Hepatocyte (in vitro differentiated cells): ENCODE results near the gene KLKB1. TPM values are rescaled to one million over a fixed set of nuclear protein-coding genes. Genes with fewer than 3 reads are reported as not detected.

Experiments used
- DNase-seq: peaks from one replicate; pipeline ENCODE4 v3.0.0-alpha.2; 2016; ENCODE audit warnings: low spot score
- H2AFZ ChIP-seq: fragments of 200-600 bp; sonication (generic); 2 replicates; pipeline ENCODE4 v1.6.0; 2016; ENCODE audit warnings: antibody characterized with exemption, mild to moderate bottlenecking
- H3K27ac ChIP-seq: fragments of 200-600 bp; sonication (generic); 2 replicates; pipeline ENCODE4 v1.5.1; 2016; ENCODE audit warnings: mild to moderate bottlenecking
- H3K27me3 ChIP-seq: fragments of 200-600 bp; sonication (generic); 2 replicates; pipeline ENCODE4 v1.6.1; 2016
- H3K36me3 ChIP-seq: fragments of 200-600 bp; sonication (generic); replicated peaks from 2 replicates; pipeline ENCODE4 v1.5.1; 2016; ENCODE audit warnings: low read depth; ENCODE audit not compliant: insufficient read depth
- H3K4me1 ChIP-seq: fragments of 200-600 bp; sonication (generic); 2 replicates; pipeline ENCODE4 v1.5.1; 2016; ENCODE audit warnings: mild to moderate bottlenecking, moderate library complexity; ENCODE audit not compliant: insufficient read depth
- H3K4me2 ChIP-seq: fragments of 200-600 bp; sonication (generic); 2 replicates; pipeline ENCODE4 v1.6.0; 2016
- H3K4me3 ChIP-seq: fragments of 200-600 bp; sonication (generic); 2 replicates; pipeline ENCODE4 v1.5.1; 2016; ENCODE audit warnings: mild to moderate bottlenecking
- H3K79me2 ChIP-seq: fragments of 200-600 bp; sonication (generic); 2 replicates; pipeline ENCODE4 v1.6.0; 2017; ENCODE audit warnings: mild to moderate bottlenecking
- H3K9me2 ChIP-seq: fragments of 200-600 bp; sonication (generic); replicated peaks from 2 replicates; pipeline ENCODE4 v1.6.0; 2017; ENCODE audit warnings: mild to moderate bottlenecking; ENCODE audit not compliant: insufficient read depth
- H3K9me3 ChIP-seq: fragments of 200-600 bp; sonication (generic); 2 replicates; pipeline ENCODE4 v1.5.1; 2016; ENCODE audit warnings: low read depth, mild to moderate bottlenecking
- H4K20me1 ChIP-seq: fragments of 200-600 bp; sonication (generic); 2 replicates; pipeline ENCODE4 v1.6.0; 2016; ENCODE audit warnings: mild to moderate bottlenecking; ENCODE audit not compliant: insufficient read depth, poor library complexity, severe bottlenecking
- CTCF ChIP-seq: fragments of 200-600 bp; sonication (generic); IDR thresholded peaks from 2 replicates; pipeline ENCODE4 v1.5.1; 2016; ENCODE audit warnings: antibody characterized with exemption, mild to moderate bottlenecking; ENCODE audit not compliant: poor library complexity
- EZH2 ChIP-seq: fragments of 200-600 bp; sonication (generic); IDR thresholded peaks from 2 replicates; pipeline ENCODE4 v1.6.1; 2016; ENCODE audit warnings: antibody characterized with exemption, mild to moderate bottlenecking, borderline replicate concordance
- EZH2phosphoT487 ChIP-seq: fragments of 200-600 bp; sonication (generic); IDR thresholded peaks from one replicate; pipeline ENCODE4 v1.6.1; 2018; ENCODE audit warnings: antibody characterized with exemption, mild to moderate bottlenecking, low read depth, moderate library complexity; ENCODE audit not compliant: unreplicated experiment, severe bottlenecking
- WGBS: methylation state at CpG from one replicate; pipeline ENCODE4 v1.1.6; 2016; ENCODE audit warnings: low lambda C conversion rate; ENCODE audit errors: missing lambda C conversion rate; 5-methylcytosine and 5-hydroxymethylcytosine counted together
- polyA plus RNA-seq: library from polyadenylated mRNA; unstranded; fragments of >200 nt; fragmentation: Nextera tagmentation; extraction: Ambion mirVana; gene quantifications from 2 replicates; pipeline ENCODE4 v1.2.1, GENCODE V29; 2016
- total RNA-seq: library from RNA; depleted of rRNA; stranded (reverse); fragments of >200 nt; gene quantifications from 2 replicates; pipeline ENCODE4 v1.2.3, GENCODE V29; 2014

KLKB1 gene
- total and polyA plus RNA-seq, 2 experiments from 2014 or later: 8.8 to 20.3 TPM

GRCh38 chr4:186226521-186227189 lies 652 bp upstream of the KLKB1 start:
- Histone ChIP-seq H3K27me3 (no peaks in the 10 kb centered on the region), H3K4me1 (no peaks in the 10 kb centered on the region), H3K9me2 (no peaks in the 10 kb centered on the region), H4K20me1 (no peaks in the 10 kb centered on the region), H3K27ac (no peak overlapping the region), H3K4me3 (no peak overlapping the region), H3K4me2 (no peak overlapping the region), H3K79me2 (no peaks in the 10 kb centered on the region), H3K9me3 (no peaks in the 10 kb centered on the region), H3K36me3 (no peaks in the 10 kb centered on the region), H2AFZ (no peak overlapping the region)
- no peak for TF ChIP-seq CTCF
- TF ChIP-seq EZH2phosphoT487: no peak
- no peak for TF ChIP-seq EZH2
- DNase-seq: no peak
- WGBS: 85% methylated on average over 3 of the region's 3 CpGs

- Histone ChIP-seq H3K4me1 (no peaks in the 10 kb centered on the region), H3K4me3 (no peak overlapping the region), H4K20me1 (no peaks in the 10 kb centered on the region), H3K9me2 (no peaks in the 10 kb centered on the region), H2AFZ (no peak overlapping the region), H3K27ac (no peak overlapping the region), H3K9me3 (no peaks in the 10 kb centered on the region), H3K79me2 (no peaks in the 10 kb centered on the region), H3K36me3 (no peaks in the 10 kb centered on the region), H3K27me3 (no peaks in the 10 kb centered on the region), H3K4me2 (peak overlapping the region; percentile 57)
- DNase-seq: no peak
- 48% methylated on average over 2 of the region's 2 CpGs for WGBS
- TF ChIP-seq EZH2phosphoT487 (no peak), EZH2 (no peak), CTCF (no peak)
Measured at GRCh38 chr4:186227744-186228513, 622 bp downstream of the KLKB1 start.

- H3K4me2 ChIP-seq: peak overlapping the region; percentile 57
- no peak for TF ChIP-seq EZH2phosphoT487
- no peak for TF ChIP-seq EZH2
- no peak for TF ChIP-seq CTCF
- H3K4me3 ChIP-seq: no peak overlapping the region
- no peaks in the 10 kb centered on the region for H3K27me3 ChIP-seq
- H2AFZ ChIP-seq: no peak overlapping the region
- WGBS: 73% methylated on average over 2 of the region's 2 CpGs
- H3K36me3 ChIP-seq: no peaks in the 10 kb centered on the region
- no peaks in the 10 kb centered on the region for H3K79me2 ChIP-seq
- no peak for DNase-seq
- H3K27ac ChIP-seq: no peak overlapping the region
- H3K9me2 ChIP-seq: no peaks in the 10 kb centered on the region
- H3K4me1 ChIP-seq: no peaks in the 10 kb centered on the region
- H4K20me1 ChIP-seq: no peaks in the 10 kb centered on the region
- no peaks in the 10 kb centered on the region for H3K9me3 ChIP-seq
Measured at GRCh38 chr4:186228514-186228894, 1.2 kb downstream of the KLKB1 start.
